CD14-positive monocyte (primary cell): ENCODE results near the gene PSTPIP1. TPM values are rescaled to one million over a fixed set of nuclear protein-coding genes. Genes with fewer than 3 reads are reported as not detected.
A peak's percentile ranks its signal among the peaks of the same experiment; 100 is the strongest.

Source experiments
- DNase-seq, 3 donors: peaks; one replicate each; pipeline ENCODE4 v3.0.0-alpha.2; 2011 to 2022
- H2AFZ ChIP-seq: 2 replicates; pipeline ENCODE4 v1.6.0; 2012; ENCODE audit warnings: mild to moderate bottlenecking, low read depth, low read length, inconsistent platforms; ENCODE audit not compliant: insufficient read depth, poor library complexity, severe bottlenecking
- H3K27ac ChIP-seq, 2 donors: 1 replicate in 1 of 2; 2 replicates in 1 of 2; pipeline ENCODE4 v1.5.1; 2012 to 2013; ENCODE audit warnings: low read length in 2 of 2, control low read depth in 1 of 2, inconsistent platforms in 1 of 2, low read depth in 1 of 2, mild to moderate bottlenecking in 1 of 2
- H3K27me3 ChIP-seq, 2 donors: one replicate each; pipeline versions ENCODE4 v1.6.0 to v1.6.1; 2011 to 2013; ENCODE audit warnings: low read length in 2 of 2; ENCODE audit not compliant: control insufficient read depth in 2 of 2, insufficient read depth in 2 of 2
- H3K36me3 ChIP-seq, 2 donors: replicated peaks in 1 of 2; 1 replicate in 1 of 2; 2 replicates in 1 of 2; pipeline versions ENCODE4 v1.5.1 to v1.6.1; 2012 to 2013; ENCODE audit warnings: low read length in 2 of 2, control low read depth in 1 of 2, inconsistent platforms in 1 of 2, mild to moderate bottlenecking in 1 of 2; ENCODE audit not compliant: insufficient read depth in 2 of 2, control insufficient read depth in 1 of 2
- H3K4me1 ChIP-seq, 2 donors: 1 replicate in 1 of 2; 2 replicates in 1 of 2; pipeline versions ENCODE4 v1.5.1 to v1.6.1; 2012 to 2013; ENCODE audit warnings: low read length in 2 of 2, control low read depth in 1 of 2, inconsistent platforms in 1 of 2, mild to moderate bottlenecking in 1 of 2, moderate library complexity in 1 of 2; ENCODE audit not compliant: insufficient read depth in 2 of 2, control insufficient read depth in 1 of 2
- H3K4me2 ChIP-seq: replicated peaks from 2 replicates; pipeline ENCODE3; 2012; ENCODE audit warnings: low read length, moderate library complexity, mild to moderate bottlenecking; ENCODE audit not compliant: poor library complexity, severe bottlenecking; ENCODE audit errors: extremely low read depth
- H3K4me3 ChIP-seq, 3 experiments: fragments of 200-600 bp in 1 of 3; sonication (generic) in 1 of 3; replicated peaks in 1 of 3; 1 replicate in 2 of 3; 2 replicates in 1 of 3; pipeline ENCODE4 v1.5.1; 2011 to 2013; ENCODE audit warnings: low read length in 3 of 3, mild to moderate bottlenecking in 3 of 3, control low read depth in 2 of 3, low read depth in 2 of 3, inconsistent platforms in 1 of 3, moderate library complexity in 1 of 3
- H3K79me2 ChIP-seq: 2 replicates; pipeline ENCODE4 v1.6.0; 2012; ENCODE audit warnings: mild to moderate bottlenecking, control low read depth, inconsistent platforms, low read length, moderate library complexity; ENCODE audit not compliant: insufficient read depth
- H3K9ac ChIP-seq: 2 replicates; pipeline ENCODE4 v1.6.0; 2017; ENCODE audit warnings: low read length, mild to moderate bottlenecking; ENCODE audit not compliant: insufficient read depth, poor library complexity, severe bottlenecking
- H3K9me3 ChIP-seq, 2 donors: replicated peaks in 1 of 2; 1 replicate in 1 of 2; 2 replicates in 1 of 2; pipeline versions ENCODE4 v1.5.1 to v1.6.1; 2012 to 2013; ENCODE audit warnings: low read length in 2 of 2, control low read depth in 1 of 2; ENCODE audit not compliant: control insufficient read depth in 1 of 2, insufficient read depth in 1 of 2
- H4K20me1 ChIP-seq: 2 replicates; pipeline ENCODE4 v1.6.0; 2012; ENCODE audit warnings: mild to moderate bottlenecking, low read length, control low read depth, moderate library complexity; ENCODE audit not compliant: insufficient read depth
- H3K27ac Mint-ChIP-seq, 7 donors: one replicate each; pipeline ENCODE4 v1.8.0; 2020; ENCODE audit warnings: mild to moderate bottlenecking in 7 of 7, mixed read lengths in 7 of 7, moderate library complexity in 6 of 7, inconsistent platforms in 2 of 7
- H3K27me3 Mint-ChIP-seq, 3 donors: one replicate each; pipeline ENCODE4 v1.8.0; 2021 to 2022; ENCODE audit warnings: low read depth in 3 of 3, mild to moderate bottlenecking in 3 of 3, mixed read lengths in 3 of 3, moderate library complexity in 3 of 3, inconsistent platforms in 1 of 3
- H3K36me3 Mint-ChIP-seq, 2 donors: one replicate each; pipeline ENCODE4 v1.8.0; 2020; ENCODE audit warnings: mixed read lengths in 2 of 2, inconsistent platforms in 1 of 2, mild to moderate bottlenecking in 1 of 2
- H3K4me1 Mint-ChIP-seq: one replicate; pipeline ENCODE4 v1.8.0; 2020; ENCODE audit warnings: mild to moderate bottlenecking, mixed read lengths
- H3K4me3 Mint-ChIP-seq, 2 donors: one replicate each; pipeline ENCODE4 v1.8.0; 2020; ENCODE audit warnings: mild to moderate bottlenecking in 2 of 2, mixed read lengths in 2 of 2, moderate library complexity in 1 of 2
- H3K9me3 Mint-ChIP-seq, 7 donors: one replicate each; pipeline ENCODE4 v1.8.0; 2020 to 2022; ENCODE audit warnings: mixed read lengths in 7 of 7, mild to moderate bottlenecking in 6 of 7, moderate library complexity in 6 of 7, inconsistent platforms in 2 of 7
- CTCF ChIP-seq: fragments of 200-600 bp; IDR thresholded peaks from one replicate; pipeline ENCODE4 v1.8.0; 2022; ENCODE audit warnings: antibody characterized with exemption, mild to moderate bottlenecking
- WGBS: methylation state at CpG from one replicate; pipeline ENCODE4 v1.1.5; 2013; ENCODE audit warnings: missing lambda C conversion rate; ENCODE audit not compliant: insufficient coverage; 5-methylcytosine and 5-hydroxymethylcytosine counted together
- intact Hi-C, 2 donors: fragments of 100-400 bp; cut with micrococcal nuclease; formaldehyde crosslinking; loops; one replicate each; pipeline versions ENCODE4 v1.15.0 to v1.15.1; 2023
- polyA plus RNA-seq, 3 donors: library from polyadenylated mRNA; depleted of rRNA in 1 of 3; unstranded in 2 of 3; stranded (reverse) in 1 of 3; fragments of 300-500 nt in 2 of 3; fragments of >200 nt in 1 of 3; fragmentation: Illumina TruSeq in 2 of 3; gene quantifications; 1 replicate in 2 of 3; 2 replicates in 1 of 3; pipeline ENCODE4 v1.2.3, GENCODE V29; 2012 to 2021

PSTPIP1 gene
- polyA plus RNA-seq, 3 donors = 85.9 to 183 (median 86.8) TPM

GRCh38 chr15:77022646-77023575 is 28.0 kb downstream of the PSTPIP1 start:
- peaks cover 95 to 99% of the 10 kb centered on the region in 2 donors for H3K36me3 ChIP-seq
- Mint-ChIP-seq H3K36me3 (peaks cover 70 to 98% of the 10 kb centered on the region in 2 donors), H3K4me3 (no peak overlapping the region), H3K9me3 (peaks cover 0 to 2% (median 0%) of the 10 kb centered on the region in 7 donors), H3K27me3 (no peaks in the 10 kb centered on the region), H3K27ac (peak overlapping the region; percentile 19 to 94 (median 75)), H3K4me1 (peaks cover 48% of the 10 kb centered on the region)
- H3K4me2 ChIP-seq = no peak overlapping the region
- peaks cover 100% of the 10 kb centered on the region for H4K20me1 ChIP-seq
- peaks cover 96% of the 10 kb centered on the region for H3K79me2 ChIP-seq
- H3K27ac ChIP-seq = peak overlapping the region in 1 of 2 donors; percentile 68
- TF ChIP-seq CTCF = no peak
- no peaks in the 10 kb centered on the region for H3K9me3 ChIP-seq
- 98% methylated on average over 13 of the region's 14 CpGs for WGBS
- intact Hi-C loops = loop anchor here (5.0 to 10.0 kb wide), 2 partner anchors 51 to 472 kb away; no protein-coding TSS in a partner anchor
- DNase-seq = no peak
- H2AFZ ChIP-seq = no peak overlapping the region
- H3K4me1 ChIP-seq = peaks cover 23 to 33% of the 10 kb centered on the region in 2 donors
- peak overlapping the region; percentile 21 for H3K9ac ChIP-seq
- no peaks in the 10 kb centered on the region for H3K27me3 ChIP-seq
- H3K4me3 ChIP-seq = no peak overlapping the region

DNA sequence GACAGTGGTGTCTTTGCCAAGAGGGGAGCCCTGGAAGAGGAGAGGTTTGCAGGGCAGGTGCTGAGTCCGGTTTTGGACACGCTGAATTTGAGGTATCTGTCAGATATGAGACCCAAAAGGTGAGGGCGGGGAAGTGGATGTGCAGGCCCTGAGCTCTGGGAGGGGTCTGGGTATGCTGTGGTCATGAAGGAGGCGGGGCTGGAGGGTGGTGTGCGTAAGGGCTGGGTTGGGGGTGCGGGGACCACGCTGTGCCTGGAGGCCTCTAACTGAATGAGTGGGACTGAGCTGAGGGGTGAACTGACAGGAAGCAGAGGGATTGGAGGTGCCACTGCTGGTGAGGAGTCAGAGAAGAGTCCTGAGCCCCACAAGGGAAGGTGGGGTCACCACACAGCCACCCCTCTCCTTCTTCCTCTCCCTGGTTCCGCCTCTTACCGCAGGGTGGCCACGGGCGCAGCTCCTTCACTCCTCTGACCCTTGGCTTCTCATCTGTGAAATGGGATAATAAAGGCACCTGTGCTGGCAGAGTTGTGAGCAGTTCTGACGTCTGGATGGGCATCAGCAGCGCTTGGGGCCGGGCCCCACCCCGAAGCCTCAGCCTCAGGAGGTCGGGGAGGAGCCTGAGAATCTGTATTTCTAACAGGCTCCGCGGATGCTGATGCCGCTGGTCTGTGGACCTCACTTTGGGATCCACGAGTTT is 28.8 kb downstream of the PSTPIP1 start:
- Histone ChIP-seq H4K20me1 (peaks cover 100% of the 10 kb centered on the region), H3K36me3 (peaks cover 94 to 99% of the 10 kb centered on the region in 2 donors), H3K27ac (peak overlapping the region in 1 of 2 donors; percentile 68), H3K79me2 (peaks cover 95% of the 10 kb centered on the region), H3K4me1 (peaks cover 15 to 25% of the 10 kb centered on the region in 2 donors), H3K9me3 (no peaks in the 10 kb centered on the region), H3K4me3 (no peak overlapping the region), H3K9ac (peak overlapping the region; percentile 21), H3K4me2 (no peak overlapping the region), H3K27me3 (no peaks in the 10 kb centered on the region), H2AFZ (no peak overlapping the region)
- H3K36me3 Mint-ChIP-seq = peaks cover 66 to 98% of the 10 kb centered on the region in 2 donors
- DNase-seq = no peak
- WGBS = 94% methylated on average over 12 of the region's 20 CpGs
- no peak overlapping the region for H3K4me3 Mint-ChIP-seq
- no peak for TF ChIP-seq CTCF
- peaks cover 0 to 2% (median 0%) of the 10 kb centered on the region in 7 donors for H3K9me3 Mint-ChIP-seq
- H3K27ac Mint-ChIP-seq = peak overlapping the region; percentile 15 to 94 (median 60)
- H3K4me1 Mint-ChIP-seq = peaks cover 40% of the 10 kb centered on the region
- H3K27me3 Mint-ChIP-seq = no peaks in the 10 kb centered on the region
- intact Hi-C loops = loop anchor here (5.0 to 10.0 kb wide), 2 partner anchors 51 to 471 kb away; no protein-coding TSS in a partner anchor
